Calu3 (cell line): Measurements from ENCODE around the gene ACY1. TPM values are rescaled to one million over a fixed set of nuclear protein-coding genes. Genes with fewer than 3 reads are reported as not detected.

Experiments
- BruUV-seq: library from RNA; stranded (reverse); fragments of 400-500 nt; replicated peaks from 2 replicates; lab custom pipeline; 2021; lab: Mats Ljungman, UMichigan
- CTCF ChIA-PET: fragments of 300-600 bp; sonication (Branson Sonifier 250); formaldehyde crosslinking; loops from one replicate; lab custom pipeline; 2022; ENCODE audit warnings: antibody characterized with exemption; lab: Charles Lee
- DNase-seq: peaks from one replicate; pipeline ENCODE4 v3.0.0; 2022
- H3K27ac Mint-ChIP-seq: one replicate; pipeline ENCODE4 v1.8.0; 2022; ENCODE audit warnings: mixed read lengths; ENCODE audit not compliant: unreplicated experiment
- H3K27me3 Mint-ChIP-seq: one replicate; pipeline ENCODE4 v1.8.0; 2022; ENCODE audit warnings: mixed read lengths; ENCODE audit not compliant: unreplicated experiment
- H3K36me3 Mint-ChIP-seq: one replicate; pipeline ENCODE4 v1.8.0; 2022; ENCODE audit warnings: mild to moderate bottlenecking, moderate library complexity, mixed read lengths; ENCODE audit not compliant: insufficient read depth, unreplicated experiment
- H3K4me1 Mint-ChIP-seq: one replicate; pipeline ENCODE4 v1.8.0; 2022; ENCODE audit warnings: mild to moderate bottlenecking, low read depth, mixed read lengths; ENCODE audit not compliant: unreplicated experiment
- H3K4me3 Mint-ChIP-seq: one replicate; pipeline ENCODE4 v1.8.0; 2022; ENCODE audit warnings: mild to moderate bottlenecking, low read depth, moderate library complexity, mixed read lengths; ENCODE audit not compliant: unreplicated experiment
- H3K9me3 Mint-ChIP-seq: one replicate; pipeline ENCODE4 v1.8.0; 2022; ENCODE audit warnings: low read depth, mixed read lengths; ENCODE audit not compliant: unreplicated experiment
- CTCF ChIP-seq: fragments of 200-600 bp; IDR thresholded peaks from one replicate; pipeline ENCODE4 v1.8.0; 2022; ENCODE audit warnings: antibody characterized with exemption; ENCODE audit not compliant: unreplicated experiment
- intact Hi-C: fragments of 100-400 bp; cut with micrococcal nuclease; formaldehyde crosslinking; loops from one replicate; pipeline ENCODE4 v1.10.0; 2022; ENCODE audit not compliant: unreplicated experiment
- total RNA-seq: library from RNA; stranded (reverse); gene quantifications from 2 replicates; pipeline ENCODE4 v1.2.3, GENCODE V29; 2022

Gene ACY1
- total RNA-seq, 1 experiment from 2014 or later: 74.9 TPM

- H3K4me1 Mint-ChIP-seq: peaks cover 5% of the 10 kb centered on the region
- no peaks in the 10 kb centered on the region for H3K36me3 Mint-ChIP-seq
- no peak overlapping the region for H3K4me3 Mint-ChIP-seq
- DNase-seq: no peak
- H3K9me3 Mint-ChIP-seq: peaks cover 3% of the 10 kb centered on the region
- no peaks in the 10 kb centered on the region for H3K27me3 Mint-ChIP-seq
- no TSS peak for BruUV-seq
- intact Hi-C loops: no loop called here
- no peak overlapping the region for H3K27ac Mint-ChIP-seq
- CTCF ChIA-PET: no interaction called here
- TF ChIP-seq CTCF: no peak
Measured at GRCh38 chr3:52036222-52036694, 52.9 kb downstream of the ACY1 start.

- CTCF ChIA-PET: no interaction called here
- peaks cover 3% of the 10 kb centered on the region for H3K9me3 Mint-ChIP-seq
- TF ChIP-seq CTCF: no peak
- H3K4me1 Mint-ChIP-seq: peaks cover 5% of the 10 kb centered on the region
- no peaks in the 10 kb centered on the region for H3K36me3 Mint-ChIP-seq
- H3K4me3 Mint-ChIP-seq: no peak overlapping the region
- DNase-seq: no peak
- H3K27me3 Mint-ChIP-seq: peaks cover 4% of the 10 kb centered on the region
- no TSS peak for BruUV-seq
- intact Hi-C loops: no loop called here
- no peak overlapping the region for H3K27ac Mint-ChIP-seq
Measured at GRCh38 chr3:52036829-52037228, 53.5 kb downstream of the ACY1 start.

GRCh38 chr3:52037291-52037690, 54.0 kb downstream of the ACY1 start:
- CTCF ChIA-PET: interaction anchor here (1.2 kb wide), 1 partner anchor 17 kb away, joined by 3 read pairs; no protein-coding TSS in a partner anchor
- Mint-ChIP-seq H3K27me3 (peaks cover 8% of the 10 kb centered on the region), H3K27ac (no peak overlapping the region), H3K36me3 (no peaks in the 10 kb centered on the region), H3K4me1 (peaks cover 5% of the 10 kb centered on the region), H3K9me3 (no peaks in the 10 kb centered on the region), H3K4me3 (no peak overlapping the region)
- intact Hi-C loops: no loop called here
- no peak for TF ChIP-seq CTCF
- BruUV-seq: no TSS peak
- DNase-seq: no peak

GRCh38 chr3:52038227-52038626, 54.9 kb downstream of the ACY1 start:
- BruUV-seq: no TSS peak
- no peak for TF ChIP-seq CTCF
- Mint-ChIP-seq H3K9me3 (no peaks in the 10 kb centered on the region), H3K4me3 (no peak overlapping the region), H3K36me3 (no peaks in the 10 kb centered on the region), H3K27me3 (peaks cover 12% of the 10 kb centered on the region), H3K27ac (no peak overlapping the region), H3K4me1 (peaks cover 5% of the 10 kb centered on the region)
- CTCF ChIA-PET: interaction anchor here (1.2 kb wide), 1 partner anchor 16 kb away, joined by 3 read pairs; no protein-coding TSS in a partner anchor
- intact Hi-C loops: no loop called here
- DNase-seq: no peak

Other genes with a start within 250 kb of the ACY1 start
- gene IQCF6, start 204.3 kb upstream of the ACY1 start, total RNA-seq: not detected in 2 replicates
- gene IQCF2, start 121.9 kb upstream of the ACY1 start, total RNA-seq: not detected in 2 replicates
- not detected in 2 replicates for gene IQCF5, start 107.9 kb upstream of the ACY1 start, total RNA-seq
- not detected in 2 replicates for gene IQCF1, start 80.2 kb upstream of the ACY1 start, total RNA-seq
- 39.3 and 40.3 TPM in 2 replicates for gene RRP9, start 41.6 kb upstream of the ACY1 start, total RNA-seq
- gene PARP3, start 41.2 kb upstream of the ACY1 start, total RNA-seq: 15.0 and 20.4 TPM in 2 replicates
- gene GPR62, start 28.2 kb upstream of the ACY1 start, total RNA-seq: not detected in 2 replicates
- 29.8 and 31.5 TPM in 2 replicates for gene PCBP4, start 16.1 kb upstream of the ACY1 start, total RNA-seq
- 39.8 and 45.4 TPM in 2 replicates for gene ABHD14B, start 9.5 kb upstream of the ACY1 start, total RNA-seq
- gene ABHD14A, start 8.5 kb upstream of the ACY1 start, total RNA-seq: 6.6 and 7.3 TPM in 2 replicates
- gene RPL29, start 12.4 kb downstream of the ACY1 start, total RNA-seq: 747 and 782 TPM in 2 replicates
- gene DUSP7, start 73.0 kb downstream of the ACY1 start, total RNA-seq: 7.7 and 7.9 TPM in 2 replicates
- gene POC1A, start 170.9 kb downstream of the ACY1 start, total RNA-seq: 26.4 and 26.9 TPM in 2 replicates
- 80.2 and 81.7 TPM in 2 replicates for gene ALAS1, start 214.6 kb downstream of the ACY1 start, total RNA-seq
- gene TLR9, start 242.1 kb downstream of the ACY1 start, total RNA-seq: 0.14 and 0.27 TPM in 2 replicates